K562 (cell line): Measurements from ENCODE around the gene GHITM. TPM values are rescaled to one million over a fixed set of nuclear protein-coding genes. Genes with fewer than 3 reads are reported as not detected.

ENCODE experiments used
- CCNT2 ChIP-seq: IDR thresholded peaks from 2 replicates; pipeline ENCODE4 v1.6.1; 2011; ENCODE audit warnings: borderline replicate concordance, low read depth, mild to moderate bottlenecking, moderate library complexity, mixed read lengths, low read length; ENCODE audit not compliant: insufficient read length; ENCODE audit errors: extremely low read depth
- CHD2 ChIP-seq: IDR thresholded peaks from 2 replicates; pipeline ENCODE4 v1.6.1; 2011; ENCODE audit warnings: low read depth, low read length
- ETS1 ChIP-seq: conservative IDR thresholded peaks from 2 replicates; pipeline ENCODE4 v1.6.1; 2011; ENCODE audit warnings: low read depth, mild to moderate bottlenecking, low read length; ENCODE audit not compliant: control insufficient read depth
- FIP1L1 ChIP-seq: fragments of 200-400 bp; formaldehyde crosslinking; IDR thresholded peaks from 2 replicates; pipeline ENCODE4 v1.6.1; 2018; ENCODE audit warnings: mild to moderate bottlenecking, low read depth, low read length; ENCODE audit not compliant: poor library complexity, severe bottlenecking
- IRF2 ChIP-seq: sonication (generic); formaldehyde crosslinking; IDR thresholded peaks from 2 replicates; pipeline ENCODE4 v1.8.1; 2022; ENCODE audit warnings: mild to moderate bottlenecking, missing genetic modification reagents
- PML ChIP-seq: IDR thresholded peaks from 2 replicates; pipeline ENCODE4 v1.6.1; 2012; ENCODE audit warnings: low read length, inconsistent platforms
- SP1 ChIP-seq: sonication (generic); formaldehyde crosslinking; IDR thresholded peaks from 2 replicates; pipeline ENCODE4 v1.8.1; 2022; ENCODE audit warnings: mild to moderate bottlenecking, missing genetic modification reagents
- TAL1 ChIP-seq: fragments of 450-650 bp; IDR thresholded peaks from 2 replicates; pipeline ENCODE4 v1.6.1; 2016; ENCODE audit warnings: mild to moderate bottlenecking
- UBTF ChIP-seq, 2 experiments: IDR thresholded peaks; 2 replicates each; pipeline ENCODE4 v1.6.1; 2012; ENCODE audit warnings: improper control_type of control experiment in 2 of 2, low read depth in 2 of 2, low read length in 2 of 2, borderline replicate concordance in 1 of 2
- ZNF253 ChIP-seq: fragments of 250-450 bp; sonication (Bioruptor Pico); conservative IDR thresholded peaks from 2 replicates; pipeline ENCODE4 v1.6.1; 2021; ENCODE audit warnings: mild to moderate bottlenecking
- polyA plus RNA-seq, 8 experiments: library from polyadenylated mRNA; depleted of rRNA in 4 of 8; stranded (reverse) in 5 of 8; unstranded in 3 of 8; fragments of >200 nt; fragmentation: Nextera tagmentation in 2 of 8; fragmentation: Illumina TruSeq in 1 of 8; extraction: Ambion mirVana in 2 of 8; extraction: Trizol in 1 of 8; gene quantifications; 2 replicates each; pipeline versions ENCODE4 v1.2.1 to v1.2.3, GENCODE V29; 2011 to 2014; ENCODE audit warnings: inconsistent platforms in 1 of 8, missing spikeins in 1 of 8
- total RNA-seq, 7 experiments: library from RNA; depleted of rRNA in 6 of 7; stranded (reverse); fragments of >200 nt in 6 of 7; fragmentation: Illumina TruSeq in 2 of 7; extraction: Trizol in 2 of 7; gene quantifications; 2 replicates each; pipeline versions ENCODE4 v1.2.1 to v1.2.3, GENCODE V29; 2011 to 2021; ENCODE audit warnings: low replicate concordance in 1 of 7
- TF ChIP-seq, protein P1 (sequence below): fragments of 250-450 bp; sonication (Bioruptor Pico); IDR thresholded peaks from 2 replicates; pipeline ENCODE4 v1.4.0; 2020
- TF ChIP-seq, protein P2 (sequence below): fragments of 250-450 bp; sonication (Bioruptor Pico); IDR thresholded peaks from 2 replicates; pipeline ENCODE4 v1.8.0; 2022; ENCODE audit warnings: inconsistent platforms
- TF ChIP-seq, protein P3 (sequence below): fragments of 450-650 bp; IDR thresholded peaks from 2 replicates; pipeline ENCODE4 v1.6.1; 2016
- TF ChIP-seq, protein P4 (sequence below): fragments of 250-450 bp; sonication (Bioruptor Pico); IDR thresholded peaks from 2 replicates; pipeline ENCODE4 v1.8.0; 2022; ENCODE audit warnings: inconsistent platforms, mild to moderate bottlenecking, moderate library complexity, borderline replicate concordance

GHITM gene
- total and polyA plus RNA-seq, 9 of the 15 experiments (the other 6 are each of a cell fraction or from before 2014, with no cell fraction given) = 322 to 1,258 (median 386) TPM

GRCh38 chr10:84139126-84140035 is at the start of gene GHITM (continued):
- TF ChIP-seq UBTF (IDR thresholded peaks at IDR 0.05; ENCODE audit: borderline replicate concordance in 1 of 2, low read depth in 2 of 2, low read length in 2 of 2) = peak; percentile 71 to 89; a peak in 3 of 4 replicates
- peak; percentile 89; the same call in 1 of the 2 replicates for TF ChIP-seq IRF2 (CRISPR knock-in tag)
- TF ChIP-seq FIP1L1 = peak; percentile 82
- no peak for TF ChIP-seq TAL1
- TF ChIP-seq, protein P1, sequence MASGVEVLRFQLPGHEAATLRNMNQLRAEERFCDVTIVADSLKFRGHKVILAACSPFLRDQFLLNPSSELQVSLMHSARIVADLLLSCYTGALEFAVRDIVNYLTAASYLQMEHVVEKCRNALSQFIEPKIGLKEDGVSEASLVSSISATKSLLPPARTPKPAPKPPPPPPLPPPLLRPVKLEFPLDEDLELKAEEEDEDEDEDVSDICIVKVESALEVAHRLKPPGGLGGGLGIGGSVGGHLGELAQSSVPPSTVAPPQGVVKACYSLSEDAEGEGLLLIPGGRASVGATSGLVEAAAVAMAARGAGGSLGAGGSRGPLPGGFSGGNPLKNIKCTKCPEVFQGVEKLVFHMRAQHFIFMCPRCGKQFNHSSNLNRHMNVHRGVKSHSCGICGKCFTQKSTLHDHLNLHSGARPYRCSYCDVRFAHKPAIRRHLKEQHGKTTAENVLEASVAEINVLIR = peak; percentile 99
- 0 out of 2 replicates have a peak, but pooled peaks have one; percentile 16 for TF ChIP-seq CHD2
- TF ChIP-seq SP1 (CRISPR knock-in tag) = peak; percentile 82
- TF ChIP-seq, protein P2, sequence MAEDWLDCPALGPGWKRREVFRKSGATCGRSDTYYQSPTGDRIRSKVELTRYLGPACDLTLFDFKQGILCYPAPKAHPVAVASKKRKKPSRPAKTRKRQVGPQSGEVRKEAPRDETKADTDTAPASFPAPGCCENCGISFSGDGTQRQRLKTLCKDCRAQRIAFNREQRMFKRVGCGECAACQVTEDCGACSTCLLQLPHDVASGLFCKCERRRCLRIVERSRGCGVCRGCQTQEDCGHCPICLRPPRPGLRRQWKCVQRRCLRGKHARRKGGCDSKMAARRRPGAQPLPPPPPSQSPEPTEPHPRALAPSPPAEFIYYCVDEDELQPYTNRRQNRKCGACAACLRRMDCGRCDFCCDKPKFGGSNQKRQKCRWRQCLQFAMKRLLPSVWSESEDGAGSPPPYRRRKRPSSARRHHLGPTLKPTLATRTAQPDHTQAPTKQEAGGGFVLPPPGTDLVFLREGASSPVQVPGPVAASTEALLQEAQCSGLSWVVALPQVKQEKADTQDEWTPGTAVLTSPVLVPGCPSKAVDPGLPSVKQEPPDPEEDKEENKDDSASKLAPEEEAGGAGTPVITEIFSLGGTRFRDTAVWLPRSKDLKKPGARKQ (CRISPR knock-in tag) = no peak
- TF ChIP-seq CCNT2 = peak; percentile 77
- TF ChIP-seq ETS1 = peak; percentile 65; the same call in 1 of the 2 replicates
- TF ChIP-seq, protein P3, sequence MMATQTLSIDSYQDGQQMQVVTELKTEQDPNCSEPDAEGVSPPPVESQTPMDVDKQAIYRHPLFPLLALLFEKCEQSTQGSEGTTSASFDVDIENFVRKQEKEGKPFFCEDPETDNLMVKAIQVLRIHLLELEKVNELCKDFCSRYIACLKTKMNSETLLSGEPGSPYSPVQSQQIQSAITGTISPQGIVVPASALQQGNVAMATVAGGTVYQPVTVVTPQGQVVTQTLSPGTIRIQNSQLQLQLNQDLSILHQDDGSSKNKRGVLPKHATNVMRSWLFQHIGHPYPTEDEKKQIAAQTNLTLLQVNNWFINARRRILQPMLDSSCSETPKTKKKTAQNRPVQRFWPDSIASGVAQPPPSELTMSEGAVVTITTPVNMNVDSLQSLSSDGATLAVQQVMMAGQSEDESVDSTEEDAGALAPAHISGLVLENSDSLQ = peak; percentile 85
- peak; percentile 77 for TF ChIP-seq PML
- no peak for TF ChIP-seq ZNF253
- TF ChIP-seq, protein P4, sequence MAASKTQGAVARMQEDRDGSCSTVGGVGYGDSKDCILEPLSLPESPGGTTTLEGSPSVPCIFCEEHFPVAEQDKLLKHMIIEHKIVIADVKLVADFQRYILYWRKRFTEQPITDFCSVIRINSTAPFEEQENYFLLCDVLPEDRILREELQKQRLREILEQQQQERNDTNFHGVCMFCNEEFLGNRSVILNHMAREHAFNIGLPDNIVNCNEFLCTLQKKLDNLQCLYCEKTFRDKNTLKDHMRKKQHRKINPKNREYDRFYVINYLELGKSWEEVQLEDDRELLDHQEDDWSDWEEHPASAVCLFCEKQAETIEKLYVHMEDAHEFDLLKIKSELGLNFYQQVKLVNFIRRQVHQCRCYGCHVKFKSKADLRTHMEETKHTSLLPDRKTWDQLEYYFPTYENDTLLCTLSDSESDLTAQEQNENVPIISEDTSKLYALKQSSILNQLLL (CRISPR knock-in tag) = no peak
